H1 (cell line): Measurements from ENCODE around the gene GPS2. TPM values are rescaled to one million over a fixed set of nuclear protein-coding genes. Genes with fewer than 3 reads are reported as not detected.

Source experiments
- CTCF ChIA-PET: fragments of 300-600 bp; sonication (Branson Sonifier 250); formaldehyde crosslinking; loops from one replicate; lab custom pipeline; 2021; ENCODE audit not compliant: partially characterized antibody; lab: Charles Lee
- POLR2A ChIA-PET: fragments of 300-600 bp; sonication (Branson Sonifier 250); formaldehyde crosslinking; loops from one replicate; lab custom pipeline; 2021; ENCODE audit warnings: inconsistent platforms; ENCODE audit not compliant: partially characterized antibody; lab: Charles Lee
- DNase-seq, 2 experiments: peaks; one replicate each; pipeline versions ENCODE4 v3.0.0 to v3.0.0-alpha.2; 2010 to 2022; ENCODE audit warnings: low spot score in 2 of 2, low read depth in 1 of 2, mixed read lengths in 1 of 2
- FAIRE-seq: peaks from 2 replicates; lab custom pipeline; 2011; peaks lifted over from hg19 to GRCh38; lab: Jason Lieb, UNC
- H2AFZ ChIP-seq: 2 replicates; pipeline ENCODE4 v1.8.1; 2012; ENCODE audit warnings: low read length, inconsistent platforms
- H2AK5ac ChIP-seq: 2 replicates; pipeline ENCODE4 v1.6.1; 2013; ENCODE audit warnings: low read depth, low read length
- H2BK120ac ChIP-seq: replicated peaks from 2 replicates; pipeline ENCODE3; 2013; ENCODE audit warnings: low read depth, low read length, inconsistent platforms
- H2BK12ac ChIP-seq: 2 replicates; pipeline ENCODE4 v1.6.1; 2013; ENCODE audit warnings: low read depth, low read length
- H2BK15ac ChIP-seq: 2 replicates; pipeline ENCODE4 v1.6.1; 2013; ENCODE audit warnings: low read length
- H2BK20ac ChIP-seq: 2 replicates; pipeline ENCODE4 v1.6.1; 2013; ENCODE audit warnings: low read length
- H2BK5ac ChIP-seq: 2 replicates; pipeline ENCODE4 v1.6.1; 2013; ENCODE audit warnings: low read depth, low read length
- H3K14ac ChIP-seq: 2 replicates; pipeline ENCODE4 v1.6.1; 2013; ENCODE audit warnings: inconsistent platforms; ENCODE audit not compliant: insufficient read length
- H3K18ac ChIP-seq: 2 replicates; pipeline ENCODE4 v1.6.1; 2013; ENCODE audit warnings: low read length; ENCODE audit errors: extremely low read depth
- H3K23ac ChIP-seq: 2 replicates; pipeline ENCODE4 v1.6.1; 2013; ENCODE audit warnings: inconsistent platforms; ENCODE audit not compliant: insufficient read length
- H3K23me2 ChIP-seq: 2 replicates; pipeline ENCODE4 v1.6.1; 2013; ENCODE audit warnings: low read depth, low read length
- H3K27ac ChIP-seq: 2 replicates; pipeline ENCODE4 v1.6.1; 2011; ENCODE audit warnings: low read depth, low read length, inconsistent platforms
- H3K27me3 ChIP-seq, 4 experiments: replicated peaks in 1 of 4; 1 replicate in 1 of 4; 2 replicates in 3 of 4; pipeline versions ENCODE4 v1.6.1 to v1.8.1; 2011 to 2013; ENCODE audit warnings: low read length in 3 of 4, mild to moderate bottlenecking in 3 of 4, inconsistent platforms in 2 of 4, mixed read lengths in 2 of 4, moderate library complexity in 1 of 4; ENCODE audit not compliant: control insufficient read depth in 3 of 4, insufficient read depth in 3 of 4; ENCODE audit errors: extremely low read depth in 1 of 4
- H3K36me3 ChIP-seq, 4 experiments: 2 replicates each; pipeline versions ENCODE4 v1.6.1 to v1.8.1; 2011 to 2013; ENCODE audit warnings: mild to moderate bottlenecking in 4 of 4, low read length in 3 of 4, moderate library complexity in 2 of 4, control low read depth in 1 of 4, inconsistent platforms in 1 of 4; ENCODE audit not compliant: insufficient read depth in 4 of 4, control insufficient read depth in 2 of 4
- H3K4ac ChIP-seq: replicated peaks from 2 replicates; pipeline ENCODE3; 2013; ENCODE audit warnings: low read length, low read depth, mixed read lengths, inconsistent platforms; ENCODE audit not compliant: insufficient read length
- H3K4me1 ChIP-seq, 4 experiments: replicated peaks in 1 of 4; 1 replicate in 1 of 4; 2 replicates in 3 of 4; pipeline versions ENCODE4 v1.6.1 to v1.8.1; 2011 to 2013; ENCODE audit warnings: low read length in 3 of 4, inconsistent platforms in 2 of 4, mixed read lengths in 1 of 4; ENCODE audit not compliant: insufficient read depth in 4 of 4, control insufficient read depth in 3 of 4
- H3K4me2 ChIP-seq, 2 experiments: 2 replicates each; pipeline versions ENCODE4 v1.6.1 to v1.8.1; 2011 to 2013; ENCODE audit warnings: low read depth in 2 of 2, low read length in 2 of 2, control low read depth in 1 of 2, inconsistent platforms in 1 of 2, mild to moderate bottlenecking in 1 of 2; ENCODE audit not compliant: insufficient read depth in 1 of 2
- H3K4me3 ChIP-seq, 4 experiments: fragments of 200-600, 300-600 bp in 1 of 4; sonication (generic), shearing (Covaris generic), sonication (Bioruptor Twin) in 1 of 4; 2 replicates each; pipeline versions ENCODE4 v1.5.1 to v1.8.1; 2011 to 2016; ENCODE audit warnings: low read length in 4 of 4, low read depth in 3 of 4, control low read depth in 2 of 4, inconsistent platforms in 2 of 4, mild to moderate bottlenecking in 2 of 4, mixed read lengths in 1 of 4, moderate library complexity in 1 of 4; ENCODE audit not compliant: insufficient read depth in 2 of 4; ENCODE audit errors: extremely low read depth in 1 of 4
- H3K56ac ChIP-seq: replicated peaks from 2 replicates; pipeline ENCODE3; 2013; ENCODE audit warnings: low read depth, mild to moderate bottlenecking, mixed read lengths, low read length, inconsistent platforms; ENCODE audit not compliant: insufficient read length
- H3K79me1 ChIP-seq: 2 replicates; pipeline ENCODE4 v1.6.1; 2013; ENCODE audit warnings: low read depth, low read length, control low read depth
- H3K79me2 ChIP-seq, 2 experiments: 2 replicates each; pipeline versions ENCODE4 v1.6.1 to v1.8.1; 2012 to 2013; ENCODE audit warnings: low read length in 2 of 2, mild to moderate bottlenecking in 2 of 2, inconsistent platforms in 1 of 2; ENCODE audit not compliant: insufficient read depth in 2 of 2, control insufficient read depth in 1 of 2
- H3K9ac ChIP-seq, 4 experiments: replicated peaks in 1 of 4; 1 replicate in 1 of 4; 2 replicates in 3 of 4; pipeline versions ENCODE4 v1.6.1 to v1.8.1; 2011 to 2013; ENCODE audit warnings: low read depth in 3 of 4, low read length in 3 of 4, control low read depth in 2 of 4, mild to moderate bottlenecking in 2 of 4, moderate library complexity in 2 of 4, inconsistent platforms in 1 of 4; ENCODE audit errors: extremely low read depth in 1 of 4
- H3K9me3 ChIP-seq, 2 experiments: 2 replicates each; pipeline versions ENCODE4 v1.6.1 to v1.8.1; 2012 to 2013; ENCODE audit warnings: mild to moderate bottlenecking in 2 of 2, moderate library complexity in 2 of 2, control low read depth in 1 of 2, inconsistent platforms in 1 of 2, low read depth in 1 of 2, low read length in 1 of 2, mixed read lengths in 1 of 2; ENCODE audit not compliant: insufficient read depth in 2 of 2
- H4K20me1 ChIP-seq, 2 experiments: replicated peaks in 1 of 2; 2 replicates each; pipeline versions ENCODE3 to v1.8.1; 2011 to 2013; ENCODE audit warnings: inconsistent platforms in 2 of 2, low read length in 2 of 2, mild to moderate bottlenecking in 1 of 2; ENCODE audit not compliant: insufficient read depth in 2 of 2, control insufficient read depth in 1 of 2
- H4K5ac ChIP-seq: 2 replicates; pipeline ENCODE4 v1.6.1; 2013; ENCODE audit warnings: low read length, low read depth, mixed read lengths, inconsistent platforms; ENCODE audit not compliant: insufficient read length
- H4K8ac ChIP-seq: 2 replicates; pipeline ENCODE4 v1.8.0; 2013; ENCODE audit warnings: mild to moderate bottlenecking, moderate library complexity, low read length, inconsistent platforms; ENCODE audit not compliant: insufficient read depth; ENCODE audit errors: extremely low read depth
- H4K91ac ChIP-seq: replicated peaks from 2 replicates; pipeline ENCODE3; 2013; ENCODE audit warnings: low read length, mixed read lengths, inconsistent platforms; ENCODE audit not compliant: insufficient read length
- BACH1 ChIP-seq: IDR thresholded peaks from 2 replicates; pipeline ENCODE4 v1.6.1; 2012; ENCODE audit warnings: low read length, improper control_type of control experiment
- CHD2 ChIP-seq: IDR thresholded peaks from 2 replicates; pipeline ENCODE4 v1.6.1; 2012; ENCODE audit warnings: low read length, improper control_type of control experiment
- HDAC6 ChIP-seq: IDR thresholded peaks from one replicate; pipeline ENCODE4 v1.7.1; 2012; ENCODE audit warnings: low read depth, mild to moderate bottlenecking, inconsistent platforms, low read length, moderate library complexity
- JUND ChIP-seq: IDR thresholded peaks from 2 replicates; pipeline ENCODE4 v1.6.1; 2011; ENCODE audit warnings: mild to moderate bottlenecking, improper control_type of control experiment, low read length
- WGBS, 2 experiments: shearing (Covaris generic) in 1 of 2; methylation state at CpG; one replicate each; pipeline versions ENCODE4 v1.1.6 to v1.1.7; 2013 to 2015; ENCODE audit warnings: low lambda C conversion rate in 2 of 2, mixed read lengths in 2 of 2, inconsistent platforms in 1 of 2, low coverage in 1 of 2, missing lambda C conversion rate in 1 of 2; ENCODE audit not compliant: insufficient replicate concordance in 2 of 2, insufficient coverage in 1 of 2, insufficient read length in 1 of 2; ENCODE audit errors: extremely low coverage in 1 of 2, missing lambda C conversion rate in 1 of 2; 5-methylcytosine and 5-hydroxymethylcytosine counted together
- polyA plus RNA-seq, 7 experiments: library from polyadenylated mRNA; depleted of rRNA in 3 of 7; stranded (reverse) in 5 of 7; unstranded in 2 of 7; fragments of >200 nt in 5 of 7; fragments of 200-250 nt in 2 of 7; gene quantifications; 1 replicate in 5 of 7; 2 replicates in 1 of 7; 4 replicates in 1 of 7; pipeline versions ENCODE4 v1.2.1 to v1.2.3, GENCODE V29; 2011 to 2013; ENCODE audit warnings: missing spikeins in 2 of 7, mixed read lengths in 2 of 7
- total RNA-seq: library from RNA; stranded (reverse); fragmentation: NEBNext Ultra II Directional; extraction: Animal tissue kit (Norgen Biotek cat#: 25700); gene quantifications from 2 replicates; pipeline ENCODE4 v1.2.1, GENCODE V29; 2021

GPS2 gene
- total and polyA plus RNA-seq, 2 of the 8 experiments (the other 6 are each of a cell fraction or from before 2014, with no cell fraction given) = 67.0 to 152 TPM

- Histone ChIP-seq H3K23ac (no peak overlapping the region), H3K27me3 (no peaks in the 10 kb centered on the region; a peak in 1 of 7 replicates), H4K8ac (no peak overlapping the region), H3K9me3 (no peaks in the 10 kb centered on the region), H2BK120ac (no peak overlapping the region), H3K23me2 (peaks cover 8% of the 10 kb centered on the region), H3K4me2 (no peak overlapping the region), H3K27ac (no peak overlapping the region), H3K9ac (no peak overlapping the region), H3K4ac (no peak overlapping the region), H4K91ac (no peak overlapping the region), H2BK12ac (no peak overlapping the region), H3K36me3 (peaks cover 21 to 34% (median 33%) of the 10 kb centered on the region in 4 experiments), H3K18ac (no peak overlapping the region), H2AFZ (no peak overlapping the region), H2AK5ac (no peak overlapping the region), H3K79me2 (peaks cover 0 to 14% of the 10 kb centered on the region in 2 experiments; a peak in 2 of 4 replicates), H3K56ac (no peak overlapping the region), H3K4me1 (peaks cover 0 to 16% (median 5%) of the 10 kb centered on the region in 4 experiments; a peak in 6 of 7 replicates), H4K5ac (no peak overlapping the region), H3K79me1 (peaks cover 2% of the 10 kb centered on the region; the same call in 1 of the 2 replicates), H2BK15ac (no peak overlapping the region), H4K20me1 (peaks cover 2 to 18% of the 10 kb centered on the region in 2 experiments), H2BK5ac (no peak overlapping the region), H3K4me3 (no peak overlapping the region), H2BK20ac (no peak overlapping the region), H3K14ac (no peak overlapping the region)
- DNase-seq = no peak
- ChIA-PET POLR2A (interaction anchor here (1.6 to 13.4 kb wide), 3 partner anchors 12 to 15 kb away, joined by 5 to 223 read pairs (median 40); partner anchors contain the start of genes ACAP1 and GPS2), CTCF (interaction anchor here (1.4 to 9.3 kb wide), 7 partner anchors 9 to 66 kb away, joined by 5 to 167 read pairs (median 5); partner anchors contain the start of gene TMEM95)
- FAIRE-seq = no peak
- 90% methylated on average over 11 of the region's 11 CpGs; no CpG with 5 or more reads in 1 of the 2 experiments for WGBS, 2 experiments
- TF ChIP-seq JUND (no peak), CHD2 (no peak), BACH1 (no peak), HDAC6 (no peak)
Observed at GRCh38 chr17:7326186-7326585, 11.0 kb upstream of the GPS2 start.
